Hepatocyte (in vitro differentiated cells): ENCODE measurements around the gene CUL9. TPM values are rescaled to one million over a fixed set of nuclear protein-coding genes. Genes with fewer than 3 reads are reported as not detected.

Experiments
- DNase-seq: peaks from one replicate; pipeline ENCODE4 v3.0.0-alpha.2; 2016; ENCODE audit warnings: low spot score
- H2AFZ ChIP-seq: fragments of 200-600 bp; sonication (generic); 2 replicates; pipeline ENCODE4 v1.6.0; 2016; ENCODE audit warnings: antibody characterized with exemption, mild to moderate bottlenecking
- H3K27ac ChIP-seq: fragments of 200-600 bp; sonication (generic); 2 replicates; pipeline ENCODE4 v1.5.1; 2016; ENCODE audit warnings: mild to moderate bottlenecking
- H3K27me3 ChIP-seq: fragments of 200-600 bp; sonication (generic); 2 replicates; pipeline ENCODE4 v1.6.1; 2016
- H3K36me3 ChIP-seq: fragments of 200-600 bp; sonication (generic); replicated peaks from 2 replicates; pipeline ENCODE4 v1.5.1; 2016; ENCODE audit warnings: low read depth; ENCODE audit not compliant: insufficient read depth
- H3K4me1 ChIP-seq: fragments of 200-600 bp; sonication (generic); 2 replicates; pipeline ENCODE4 v1.5.1; 2016; ENCODE audit warnings: mild to moderate bottlenecking, moderate library complexity; ENCODE audit not compliant: insufficient read depth
- H3K4me2 ChIP-seq: fragments of 200-600 bp; sonication (generic); 2 replicates; pipeline ENCODE4 v1.6.0; 2016
- H3K4me3 ChIP-seq: fragments of 200-600 bp; sonication (generic); 2 replicates; pipeline ENCODE4 v1.5.1; 2016; ENCODE audit warnings: mild to moderate bottlenecking
- H3K79me2 ChIP-seq: fragments of 200-600 bp; sonication (generic); 2 replicates; pipeline ENCODE4 v1.6.0; 2017; ENCODE audit warnings: mild to moderate bottlenecking
- H3K9me2 ChIP-seq: fragments of 200-600 bp; sonication (generic); replicated peaks from 2 replicates; pipeline ENCODE4 v1.6.0; 2017; ENCODE audit warnings: mild to moderate bottlenecking; ENCODE audit not compliant: insufficient read depth
- H3K9me3 ChIP-seq: fragments of 200-600 bp; sonication (generic); 2 replicates; pipeline ENCODE4 v1.5.1; 2016; ENCODE audit warnings: low read depth, mild to moderate bottlenecking
- H4K20me1 ChIP-seq: fragments of 200-600 bp; sonication (generic); 2 replicates; pipeline ENCODE4 v1.6.0; 2016; ENCODE audit warnings: mild to moderate bottlenecking; ENCODE audit not compliant: insufficient read depth, poor library complexity, severe bottlenecking
- CTCF ChIP-seq: fragments of 200-600 bp; sonication (generic); IDR thresholded peaks from 2 replicates; pipeline ENCODE4 v1.5.1; 2016; ENCODE audit warnings: antibody characterized with exemption, mild to moderate bottlenecking; ENCODE audit not compliant: poor library complexity
- EZH2 ChIP-seq: fragments of 200-600 bp; sonication (generic); IDR thresholded peaks from 2 replicates; pipeline ENCODE4 v1.6.1; 2016; ENCODE audit warnings: antibody characterized with exemption, mild to moderate bottlenecking, borderline replicate concordance
- EZH2phosphoT487 ChIP-seq: fragments of 200-600 bp; sonication (generic); IDR thresholded peaks from one replicate; pipeline ENCODE4 v1.6.1; 2018; ENCODE audit warnings: antibody characterized with exemption, mild to moderate bottlenecking, low read depth, moderate library complexity; ENCODE audit not compliant: unreplicated experiment, severe bottlenecking
- WGBS: methylation state at CpG from one replicate; pipeline ENCODE4 v1.1.6; 2016; ENCODE audit warnings: low lambda C conversion rate; ENCODE audit errors: missing lambda C conversion rate; 5-methylcytosine and 5-hydroxymethylcytosine counted together
- polyA plus RNA-seq: library from polyadenylated mRNA; unstranded; fragments of >200 nt; fragmentation: Nextera tagmentation; extraction: Ambion mirVana; gene quantifications from 2 replicates; pipeline ENCODE4 v1.2.1, GENCODE V29; 2016
- total RNA-seq: library from RNA; depleted of rRNA; stranded (reverse); fragments of >200 nt; gene quantifications from 2 replicates; pipeline ENCODE4 v1.2.3, GENCODE V29; 2014

Gene CUL9
- total and polyA plus RNA-seq, 2 experiments from 2014 or later: 20.1 to 26.2 TPM

- Histone ChIP-seq H4K20me1 (no peaks in the 10 kb centered on the region), H3K9me3 (no peaks in the 10 kb centered on the region), H2AFZ (no peak overlapping the region), H3K4me3 (no peak overlapping the region), H3K9me2 (no peaks in the 10 kb centered on the region), H3K4me2 (peak overlapping the region; percentile 18), H3K79me2 (no peaks in the 10 kb centered on the region), H3K27me3 (no peaks in the 10 kb centered on the region), H3K27ac (peak overlapping the region; percentile 30), H3K4me1 (no peaks in the 10 kb centered on the region), H3K36me3 (no peaks in the 10 kb centered on the region)
- DNase-seq: no peak
- no peak for TF ChIP-seq CTCF
- TF ChIP-seq EZH2phosphoT487: no peak
- no peak for TF ChIP-seq EZH2
- 72% methylated on average over 6 of the region's 6 CpGs for WGBS
Measured at GRCh38 chr6:43189776-43190304, 7.8 kb downstream of the CUL9 start.

DNA sequence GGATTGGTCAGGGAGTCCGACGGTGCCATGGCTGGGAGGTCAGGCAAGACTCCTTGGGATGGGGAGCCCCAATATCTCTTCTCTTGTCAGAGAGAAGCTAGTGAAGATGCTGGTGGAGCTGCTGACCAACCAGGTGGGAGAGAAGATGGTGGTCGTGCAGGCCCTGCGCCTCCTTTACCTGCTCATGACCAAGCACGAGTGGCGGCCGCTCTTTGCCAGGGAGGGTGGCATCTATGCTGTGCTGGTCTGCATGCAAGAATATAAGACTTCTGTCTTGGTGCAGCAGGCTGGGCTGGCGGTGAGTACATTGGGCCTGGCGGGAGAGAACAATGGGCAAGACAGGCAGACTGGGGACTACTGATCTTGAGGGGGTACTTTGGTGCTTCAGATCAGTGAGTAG, 10.9 kb downstream of the CUL9 start:
- WGBS: 94% methylated on average over 9 of the region's 9 CpGs
- H3K4me3 ChIP-seq: no peak overlapping the region
- H3K4me2 ChIP-seq: no peak overlapping the region
- H3K79me2 ChIP-seq: no peaks in the 10 kb centered on the region
- no peak overlapping the region for H2AFZ ChIP-seq
- H3K36me3 ChIP-seq: no peaks in the 10 kb centered on the region
- TF ChIP-seq CTCF: no peak
- TF ChIP-seq EZH2phosphoT487: no peak
- no peak for TF ChIP-seq EZH2
- no peak for DNase-seq
- H3K4me1 ChIP-seq: no peaks in the 10 kb centered on the region
- no peaks in the 10 kb centered on the region for H3K9me2 ChIP-seq
- no peak overlapping the region for H3K27ac ChIP-seq
- no peaks in the 10 kb centered on the region for H3K9me3 ChIP-seq
- H4K20me1 ChIP-seq: no peaks in the 10 kb centered on the region
- H3K27me3 ChIP-seq: no peaks in the 10 kb centered on the region

GRCh38 chr6:43193929-43194328, 11.9 kb downstream of the CUL9 start:
- TF ChIP-seq EZH2phosphoT487: no peak
- no peak for TF ChIP-seq CTCF
- no peak for TF ChIP-seq EZH2
- Histone ChIP-seq H3K9me3 (no peaks in the 10 kb centered on the region), H3K27me3 (no peaks in the 10 kb centered on the region), H3K4me2 (no peak overlapping the region), H4K20me1 (no peaks in the 10 kb centered on the region), H3K9me2 (no peaks in the 10 kb centered on the region), H3K79me2 (no peaks in the 10 kb centered on the region), H3K27ac (no peak overlapping the region), H3K4me1 (no peaks in the 10 kb centered on the region), H3K4me3 (no peak overlapping the region), H3K36me3 (no peaks in the 10 kb centered on the region), H2AFZ (no peak overlapping the region)
- no peak for DNase-seq
- WGBS: 77% methylated on average over 5 of the region's 5 CpGs

GRCh38 chr6:43196337-43196736, 14.3 kb downstream of the CUL9 start:
- no peak overlapping the region for H2AFZ ChIP-seq
- no peak overlapping the region for H3K4me2 ChIP-seq
- H3K9me3 ChIP-seq: no peaks in the 10 kb centered on the region
- H3K36me3 ChIP-seq: no peaks in the 10 kb centered on the region
- no peak for DNase-seq
- no peaks in the 10 kb centered on the region for H3K4me1 ChIP-seq
- H3K79me2 ChIP-seq: no peaks in the 10 kb centered on the region
- H3K9me2 ChIP-seq: no peaks in the 10 kb centered on the region
- H3K27ac ChIP-seq: no peak overlapping the region
- no peak overlapping the region for H3K4me3 ChIP-seq
- WGBS: 91% methylated on average over 5 of the region's 5 CpGs
- H4K20me1 ChIP-seq: no peaks in the 10 kb centered on the region
- TF ChIP-seq EZH2: no peak
- TF ChIP-seq EZH2phosphoT487: no peak
- no peak for TF ChIP-seq CTCF
- no peaks in the 10 kb centered on the region for H3K27me3 ChIP-seq
